GM19438 (cell line): Measurements from ENCODE around the gene ENDOV.
"Not testable (repeated sequence)": the region's sequence is repeated elsewhere in the genome, so short reads cannot be mapped to it uniquely, and the experiment has no call there.

Experiments
- ATAC-seq: cut with Tn5 transposase; IDR thresholded peaks from one replicate; pipeline ENCODE4 v1.9.1; 2021; ENCODE audit warnings: low read depth; ENCODE audit not compliant: unreplicated experiment

ENDOV gene

GRCh38 chr17:80387071-80387470 lies 27.9 kb upstream of the ENDOV start:
- no peak for ATAC-seq

- no peak for ATAC-seq
Measured at GRCh38 chr17:80388175-80388574, 26.8 kb upstream of the ENDOV start.

DNA sequence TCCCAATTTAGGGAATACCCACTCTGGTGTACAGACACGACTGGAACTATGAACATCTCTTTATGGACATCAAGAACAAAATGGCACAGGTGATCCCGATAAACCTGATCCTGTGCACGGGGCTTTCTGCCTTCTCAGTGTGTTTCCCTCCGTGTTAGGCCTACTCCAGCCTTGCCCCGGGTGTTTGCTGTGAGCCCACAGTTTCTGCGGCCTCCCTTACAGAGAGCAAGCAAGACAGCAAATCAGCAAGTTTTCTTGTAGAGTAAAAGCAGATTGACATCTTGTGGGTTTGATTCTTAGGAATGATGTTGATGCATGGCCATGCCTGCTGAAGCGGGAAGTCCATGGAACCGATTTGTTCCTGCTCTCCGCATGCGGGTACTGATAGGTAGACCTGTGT lies 26.4 kb upstream of the ENDOV start:
- no peak for ATAC-seq

DNA sequence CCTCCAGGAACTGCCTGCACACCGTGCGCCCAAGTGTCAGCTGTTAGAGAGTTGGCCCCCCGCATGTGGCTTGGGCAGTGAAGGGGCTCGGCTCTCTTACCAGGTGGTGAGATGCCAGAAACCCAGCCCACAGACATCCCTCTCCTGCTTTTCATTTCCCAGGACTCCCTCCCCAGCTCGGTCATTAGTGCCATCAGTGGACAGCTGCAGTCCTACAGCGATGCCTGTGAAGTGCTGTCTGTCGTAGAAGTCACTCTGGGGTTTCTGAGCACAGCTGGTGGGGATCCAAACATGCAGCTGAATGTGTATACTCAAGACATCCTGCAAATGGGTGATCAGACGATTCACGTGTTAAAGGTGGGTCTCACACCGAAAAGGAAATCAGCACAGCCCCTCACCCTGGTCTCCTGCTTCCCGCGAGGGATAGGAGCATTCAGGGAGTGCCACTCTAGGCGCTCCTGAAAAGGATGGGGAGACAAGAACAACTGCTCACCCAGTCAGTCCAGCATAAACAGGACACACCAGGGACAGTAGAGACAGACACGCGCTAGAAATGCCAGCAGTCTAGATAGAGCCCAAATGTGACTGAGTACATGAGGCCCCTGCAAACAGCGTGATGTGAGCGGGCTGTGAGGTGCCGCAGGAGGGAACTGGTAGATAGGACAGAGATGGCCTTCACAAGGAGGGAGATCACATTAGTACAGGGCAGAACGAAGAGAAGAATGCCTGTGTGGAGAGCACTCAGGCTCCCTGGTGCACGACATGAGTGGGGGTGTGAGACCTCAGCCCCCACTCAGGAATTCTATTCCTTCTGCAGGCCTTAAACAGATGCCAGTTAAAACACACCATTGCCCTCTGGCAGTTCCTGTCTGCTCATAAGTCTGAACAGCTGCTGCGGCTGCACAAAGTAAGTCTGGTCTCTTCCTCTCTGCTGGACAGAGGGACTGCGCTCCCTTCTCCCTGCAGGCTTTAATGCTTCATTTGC lies 25.7 kb upstream of the ENDOV start:
- ATAC-seq, result no peak

GRCh38 chr17:80393241-80393890 lies 21.6 kb upstream of the ENDOV start:
- ATAC-seq, result no peak

DNA sequence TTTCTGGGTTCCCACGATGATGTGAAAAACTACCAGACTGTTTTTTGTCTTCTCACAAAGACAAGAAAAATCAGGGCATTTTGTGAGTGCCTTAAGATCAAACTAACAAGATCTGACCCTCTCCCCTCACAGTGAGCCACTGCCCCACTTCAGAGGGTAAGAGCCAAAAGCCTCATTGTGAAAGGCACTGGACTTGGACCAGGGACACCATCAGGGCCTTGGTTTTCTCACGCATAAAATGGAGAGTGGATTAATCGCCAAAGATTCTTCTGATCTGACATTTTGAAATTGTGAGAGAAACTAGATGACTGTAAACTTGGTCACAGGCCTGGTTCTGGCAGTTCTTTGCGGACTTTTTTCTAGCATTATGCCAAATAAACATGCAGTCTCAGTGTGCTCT lies 21.0 kb upstream of the ENDOV start:
- no peak for ATAC-seq

DNA sequence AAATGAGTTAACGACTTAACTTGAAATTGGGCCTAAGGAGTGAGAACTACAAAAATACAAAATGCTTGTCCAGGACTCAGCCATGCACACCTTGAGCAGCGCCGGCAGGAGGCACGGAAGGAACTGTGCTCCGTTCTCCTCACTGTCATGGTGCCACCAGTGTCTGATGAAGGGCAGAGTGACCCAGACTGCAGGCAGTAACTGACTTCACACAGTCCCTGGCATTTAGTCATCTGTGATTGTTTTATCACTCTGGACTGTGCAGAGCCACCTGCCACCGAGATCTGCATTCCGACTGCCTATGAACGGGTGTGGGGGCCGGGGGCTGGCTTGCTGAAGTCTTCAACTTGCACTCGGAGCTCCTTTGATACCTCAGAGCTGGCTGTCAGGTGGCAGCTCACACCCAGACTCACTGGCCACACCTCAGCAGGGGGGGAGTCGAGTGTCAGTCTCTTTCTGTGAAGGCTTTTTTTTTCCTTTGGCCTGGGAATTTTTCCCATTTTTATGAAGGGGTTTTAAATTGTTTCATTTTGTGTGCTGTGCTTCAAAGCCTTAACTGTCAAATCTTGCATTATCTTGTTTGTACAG lies 20.2 kb upstream of the ENDOV start:
- no peak for ATAC-seq

DNA sequence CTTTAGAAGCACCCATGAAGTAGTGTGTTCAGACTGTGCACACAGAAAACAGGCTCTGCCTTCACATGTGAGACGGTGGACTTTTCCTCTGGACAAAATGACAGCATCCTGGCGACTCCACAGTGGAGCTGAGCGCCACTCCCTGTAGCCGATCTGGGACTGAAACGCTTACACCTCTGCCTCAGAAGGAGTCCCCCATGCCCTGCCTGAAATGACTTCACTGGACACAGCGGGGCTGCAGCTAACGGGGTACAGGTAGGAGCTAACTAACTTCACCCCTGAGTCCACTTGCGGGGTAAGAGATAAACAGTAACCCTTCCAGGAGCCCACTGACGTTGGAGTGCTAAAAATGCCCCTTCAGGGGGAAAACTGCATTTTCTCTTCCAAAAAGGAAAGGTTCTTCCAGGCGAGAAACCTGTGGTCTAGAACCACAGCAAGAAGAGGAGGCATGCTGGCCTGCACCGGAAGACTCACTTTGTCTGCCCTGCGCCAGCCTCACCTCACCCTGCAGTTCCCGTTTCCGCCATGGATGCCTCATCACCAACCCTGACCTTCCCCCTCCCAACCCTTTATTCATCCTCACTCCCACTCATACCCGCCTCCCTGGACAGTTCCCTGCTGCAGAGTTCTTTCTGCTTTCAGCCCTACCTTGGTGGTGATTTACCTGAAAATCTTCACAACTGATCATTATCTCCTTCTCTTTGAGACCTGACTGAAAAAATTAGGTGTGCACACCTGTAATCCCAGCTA lies 19.4 kb upstream of the ENDOV start:
- no peak for ATAC-seq

DNA sequence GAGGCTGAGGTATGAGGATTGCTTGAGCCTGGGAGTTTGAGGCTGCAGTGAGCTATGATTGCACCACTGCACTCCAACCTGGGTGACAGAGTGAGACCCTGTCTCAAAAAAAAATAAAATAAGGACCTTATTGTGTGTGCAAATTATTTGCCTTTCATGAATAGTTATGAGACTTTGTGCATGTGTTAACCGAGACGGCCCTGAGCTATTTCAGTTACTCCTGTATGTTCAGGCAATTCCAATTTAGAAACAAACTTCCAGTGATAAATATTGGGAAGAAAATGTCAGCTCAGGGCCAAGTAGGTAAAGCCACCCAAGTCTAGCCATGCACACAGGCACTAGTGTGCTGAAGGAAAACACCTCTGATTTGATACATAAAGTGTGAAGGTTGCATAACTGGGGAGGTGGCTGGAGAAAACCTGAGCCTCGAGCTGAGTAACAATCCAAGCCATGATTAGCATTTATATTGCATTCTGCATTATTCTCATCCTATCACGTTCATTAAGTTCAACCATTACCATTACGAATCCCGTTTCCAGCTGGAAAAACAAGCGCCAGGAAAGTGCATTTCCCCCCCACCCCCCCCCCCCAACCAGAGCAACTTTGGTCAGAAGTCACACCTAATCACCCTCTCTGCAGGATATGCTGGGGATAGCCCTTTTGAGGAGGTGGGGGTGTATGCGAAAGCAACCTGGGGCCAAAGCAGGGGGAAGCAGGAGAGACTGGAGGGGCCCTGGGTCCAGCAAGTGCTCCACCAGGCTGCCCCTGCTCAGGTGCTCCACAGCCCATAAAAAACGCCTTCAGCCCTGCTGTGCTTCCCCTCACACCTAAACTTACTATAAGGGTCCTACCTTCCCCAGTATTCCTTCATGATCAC lies 18.6 kb upstream of the ENDOV start:
- no peak for ATAC-seq

DNA sequence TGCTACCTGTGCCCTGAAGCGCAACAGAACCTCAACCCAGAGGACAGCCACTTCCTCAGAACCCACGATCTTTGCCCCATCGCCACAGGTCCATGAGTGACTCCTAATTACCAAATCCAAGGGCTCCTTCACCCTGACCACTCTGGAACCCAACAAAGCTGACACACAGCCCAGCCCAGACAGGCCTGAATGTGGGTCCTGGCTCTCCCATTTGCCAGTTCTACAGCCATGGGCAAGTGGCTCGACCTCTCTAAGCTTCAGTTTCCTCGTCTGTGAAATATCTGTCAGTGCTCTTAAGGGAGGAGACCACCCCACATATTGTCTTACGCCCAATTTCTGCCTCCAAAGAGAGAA lies 18.0 kb upstream of the ENDOV start:
- no peak for ATAC-seq

DNA sequence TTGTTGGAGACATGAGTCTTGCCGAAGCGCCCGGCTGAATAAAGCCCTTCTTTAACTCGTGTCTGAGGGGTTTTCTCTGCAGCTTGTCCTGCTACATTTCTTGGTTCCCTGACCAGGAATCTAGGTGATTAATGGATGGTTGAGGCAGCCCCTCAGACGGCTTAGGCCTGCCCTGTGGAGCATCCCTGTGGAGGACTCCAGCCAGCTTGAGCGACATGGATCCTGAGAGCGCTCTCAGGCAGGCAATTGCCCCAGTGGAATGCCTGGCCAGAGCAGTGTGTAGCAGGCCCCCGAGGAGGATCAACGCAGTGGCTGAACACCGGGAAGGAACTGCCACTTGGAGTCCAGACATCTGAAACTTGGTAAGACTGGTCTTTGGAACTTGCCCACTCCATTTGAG lies 17.3 kb upstream of the ENDOV start:
- no peak for ATAC-seq

DNA sequence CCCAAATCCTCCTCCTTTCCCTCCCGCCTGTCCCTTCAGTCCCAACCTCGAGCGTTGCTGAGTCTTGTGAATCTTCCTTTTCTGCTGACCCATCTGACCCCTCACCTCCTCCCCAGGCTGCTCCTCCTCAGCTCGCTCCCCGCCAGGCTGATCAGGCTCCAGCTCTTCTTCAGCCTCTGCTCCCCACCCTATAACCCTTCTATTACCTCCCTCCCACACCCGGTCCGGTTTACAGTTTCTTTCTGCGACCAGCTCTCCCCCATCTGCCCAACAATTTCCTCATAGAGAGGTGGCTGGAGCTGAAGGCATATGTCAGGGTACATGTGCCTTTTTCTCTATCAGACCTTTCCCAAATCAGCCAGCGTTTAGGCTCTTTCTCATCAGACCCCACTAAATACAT lies 13.9 kb upstream of the ENDOV start:
- not testable (repeated sequence) for ATAC-seq

DNA sequence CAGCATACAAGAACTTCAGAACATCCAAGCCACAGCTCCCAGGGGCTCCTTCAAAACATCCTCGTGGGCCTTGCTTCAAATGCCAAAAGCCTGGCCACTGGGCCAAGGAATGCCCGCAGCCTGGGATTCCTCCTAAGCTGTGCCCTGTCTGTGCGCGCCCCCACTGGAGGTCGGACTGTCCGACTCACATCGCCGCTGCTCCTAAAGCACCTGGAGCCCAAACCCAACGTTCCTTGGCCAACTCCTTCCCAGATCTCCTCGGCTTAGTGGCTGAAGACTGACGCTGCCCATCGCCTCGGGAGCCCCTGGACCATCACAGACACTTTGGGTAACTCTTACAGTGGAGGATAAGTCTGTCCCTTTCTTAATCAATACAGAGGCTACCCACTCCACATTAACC lies 12.9 kb upstream of the ENDOV start:
- not testable (repeated sequence) for ATAC-seq

GRCh38 chr17:80402959-80403358 lies 12.0 kb upstream of the ENDOV start:
- ATAC-seq, result no peak

DNA sequence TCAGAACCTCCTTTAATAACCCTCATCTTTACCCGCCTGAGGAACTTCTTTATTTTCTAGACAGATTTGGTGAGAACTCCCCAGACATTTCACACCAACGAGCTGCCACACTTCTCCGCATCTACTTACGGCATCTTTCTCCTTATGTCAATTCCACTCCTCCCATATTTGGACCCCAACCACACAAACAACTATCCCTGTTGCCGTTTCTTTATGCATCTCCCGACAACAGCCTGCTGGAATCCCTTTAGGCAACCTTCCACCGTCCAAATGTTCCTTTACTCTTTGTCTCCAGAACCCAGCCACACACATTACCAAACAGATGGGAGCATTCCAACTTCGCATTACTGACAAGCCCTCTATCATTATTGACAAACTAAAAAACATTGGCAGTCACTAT lies 8.8 kb upstream of the ENDOV start:
- no peak for ATAC-seq

DNA sequence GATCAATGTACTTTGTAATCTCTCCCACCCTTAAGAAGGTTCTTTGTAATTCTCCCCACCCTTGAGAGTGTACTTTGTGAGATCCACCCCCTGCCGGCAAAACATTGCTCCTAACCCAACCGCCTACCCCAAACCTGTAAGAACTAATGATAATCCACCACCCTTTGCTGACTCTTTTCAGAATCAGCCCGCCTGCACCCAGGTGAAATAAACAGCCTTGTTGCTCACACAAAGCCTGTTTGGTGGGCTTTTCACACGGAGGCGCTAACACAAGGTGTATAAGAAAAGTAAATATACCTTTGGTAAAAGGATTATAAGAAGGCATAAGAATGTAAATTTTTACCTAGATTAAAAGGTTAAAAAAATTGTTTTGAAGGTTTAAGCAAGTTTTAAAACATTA lies 7.0 kb upstream of the ENDOV start:
- not testable (repeated sequence) for ATAC-seq

GRCh38 chr17:80408872-80409271 lies 6.1 kb upstream of the ENDOV start:
- no peak for ATAC-seq

- no peak for ATAC-seq
Measured at GRCh38 chr17:80409626-80410025, 5.3 kb upstream of the ENDOV start.

GRCh38 chr17:80410441-80411087 lies 4.4 kb upstream of the ENDOV start:
- not testable (repeated sequence) for ATAC-seq
